ENCODE measurements around the gene SAT1. TPM values are rescaled to one million over a fixed set of nuclear protein-coding genes. Genes with fewer than 3 reads are reported as not detected.
"Not testable (repeated sequence)": the region's sequence is repeated elsewhere in the genome, so short reads cannot be mapped to it uniquely, and the experiment has no call there.

The SAT1 gene
- 58.3 TPM for total RNA-seq

- peak; percentile 85 for DNase-seq
Observed at GRCh38 chrX:23782863-23783588, at the start of gene SAT1. SAT1 (plus strand) TSS chrX:23783173; CDS start chrX:23783352, 179 bp downstream.

- DNase-seq, result no peak
Observed at GRCh38 chrX:23736030-23736429, 46.9 kb upstream of the SAT1 start.

- no peak for DNase-seq
Observed at GRCh38 chrX:23737413-23737812, 45.6 kb upstream of the SAT1 start.

GRCh38 chrX:23742174-23742696 lies 40.7 kb upstream of the SAT1 start:
- DNase-seq, result no peak

- DNase-seq, result peak; percentile 62
Observed at GRCh38 chrX:23742697-23743622, 40.0 kb upstream of the SAT1 start, which contains the start of gene ACOT9. ACOT9 (minus strand) TSS chrX:23743276; CDS start chrX:23743144, 132 bp downstream.

GRCh38 chrX:23743623-23743971 lies 39.4 kb upstream of the SAT1 start:
- not testable (repeated sequence) for DNase-seq

- no peak for DNase-seq
Observed at GRCh38 chrX:23745786-23746185, 37.2 kb upstream of the SAT1 start.

GRCh38 chrX:23749129-23749528 lies 33.8 kb upstream of the SAT1 start:
- DNase-seq, result no peak

- no peak for DNase-seq
Observed at GRCh38 chrX:23749576-23749975, 33.4 kb upstream of the SAT1 start.

- no peak for DNase-seq
Observed at GRCh38 chrX:23752740-23753415, 30.1 kb upstream of the SAT1 start.

GRCh38 chrX:23754664-23755063 lies 28.3 kb upstream of the SAT1 start:
- no peak for DNase-seq

- no peak for DNase-seq
Observed at GRCh38 chrX:23756165-23756564, 26.8 kb upstream of the SAT1 start.

GRCh38 chrX:23759821-23760220 lies 23.2 kb upstream of the SAT1 start:
- no peak for DNase-seq

GRCh38 chrX:23764188-23764984 lies 18.6 kb upstream of the SAT1 start:
- DNase-seq, result no peak

- DNase-seq, result no peak
Observed at GRCh38 chrX:23765449-23765848, 17.5 kb upstream of the SAT1 start.

- no peak for DNase-seq
Observed at GRCh38 chrX:23765868-23766267, 17.1 kb upstream of the SAT1 start.

GRCh38 chrX:23766650-23767551 lies 16.1 kb upstream of the SAT1 start:
- DNase-seq, result no peak

- no peak for DNase-seq
Observed at GRCh38 chrX:23770142-23770541, 12.8 kb upstream of the SAT1 start.

GRCh38 chrX:23771086-23771485 lies 11.9 kb upstream of the SAT1 start:
- not testable (repeated sequence) for DNase-seq

- no peak for DNase-seq
Observed at GRCh38 chrX:23773601-23774175, 9.3 kb upstream of the SAT1 start.

Measured in occipital lobe (tissue), 2 donors.